ENCODE results near the gene LRRC36. TPM values are rescaled to one million over a fixed set of nuclear protein-coding genes. Genes with fewer than 3 reads are reported as not detected.

The LRRC36 gene
- total and polyA plus RNA-seq, 2 of the 13 experiments (the other 11 are each of a cell fraction or from before 2014, with no cell fraction given) = 0.12 to 0.15 TPM

DNA sequence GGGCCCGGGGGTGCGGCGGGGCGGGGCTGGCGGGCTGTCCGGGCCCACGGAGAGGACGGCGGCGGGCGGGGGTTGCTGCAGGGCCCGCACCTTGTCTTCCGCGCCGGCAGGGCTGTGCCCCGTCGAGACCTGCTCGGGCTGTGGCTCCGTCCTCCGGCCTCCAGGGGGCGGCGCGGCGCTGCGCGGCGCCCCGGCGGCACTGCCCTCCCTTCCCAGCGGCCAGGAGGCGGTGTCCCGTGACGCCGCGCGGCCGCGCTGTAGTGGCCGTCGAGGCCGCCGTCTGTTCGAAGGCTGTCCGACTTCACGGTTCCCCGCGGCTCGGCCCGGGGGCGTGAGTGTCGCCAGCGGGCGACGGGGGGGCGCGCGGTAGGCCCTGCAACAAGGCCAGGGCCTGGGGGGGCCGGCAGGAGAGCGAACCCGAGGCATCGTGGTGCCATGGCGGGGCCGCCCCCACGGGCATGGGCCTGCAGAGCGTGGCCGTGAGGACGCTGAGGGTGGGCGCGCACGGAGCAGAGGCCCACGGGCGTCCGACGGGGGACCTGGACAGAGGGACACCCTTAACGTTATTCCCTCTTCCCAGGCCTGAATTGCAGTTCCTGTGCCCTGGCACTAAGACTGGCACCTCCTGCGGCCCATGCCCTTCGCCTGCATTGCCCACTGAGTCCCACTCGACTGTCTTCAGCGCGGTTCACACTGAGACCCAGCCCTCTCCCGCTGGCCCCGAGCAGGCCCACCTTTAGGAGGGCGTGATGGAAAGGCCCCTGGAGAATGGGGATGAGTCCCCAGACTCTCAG, 47.1 kb upstream of the LRRC36 start, which contains the start of gene PLEKHG4 (continued):
- TF ChIP-seq HOMEZ (CRISPR knock-in tag; IDR thresholded peaks at IDR 0.05; ENCODE audit: low read depth) = no peak
- TF ChIP-seq NR2C2 (CRISPR knock-in tag; IDR thresholded peaks at IDR 0.05; ENCODE audit: borderline replicate concordance) = peak; percentile 64; the same call in 1 of the 2 replicates
- no peak for TF ChIP-seq ZFP36 (IDR thresholded peaks at IDR 0.05; ENCODE audit: borderline replicate concordance, low read depth, low read length, partially characterized antibody)
- TF ChIP-seq POLR2A (IDR thresholded peaks at IDR 0.05; ENCODE audit: insufficient read depth in 1 of 2, low read depth in 2 of 2, low read length in 2 of 2) = peak; percentile 40 to 77; a peak in 3 of 4 replicates
- 0 out of 2 replicates have a peak, but pooled peaks have one; percentile 49 for TF ChIP-seq IRF2 (CRISPR knock-in tag; IDR thresholded peaks at IDR 0.05)
- peak; percentile 53; the same call in 1 of the 2 replicates for TF ChIP-seq ZBTB7A (CRISPR knock-in tag; IDR thresholded peaks at IDR 0.05)
- no peak for TF ChIP-seq ZKSCAN5 (CRISPR knock-in tag; IDR thresholded peaks at IDR 0.05)
- 0 out of 2 replicates have a peak, but pooled peaks have one; percentile 24 for TF ChIP-seq TOE1 (CRISPR knock-in tag; IDR thresholded peaks at IDR 0.05)
- TF ChIP-seq, protein P1, sequence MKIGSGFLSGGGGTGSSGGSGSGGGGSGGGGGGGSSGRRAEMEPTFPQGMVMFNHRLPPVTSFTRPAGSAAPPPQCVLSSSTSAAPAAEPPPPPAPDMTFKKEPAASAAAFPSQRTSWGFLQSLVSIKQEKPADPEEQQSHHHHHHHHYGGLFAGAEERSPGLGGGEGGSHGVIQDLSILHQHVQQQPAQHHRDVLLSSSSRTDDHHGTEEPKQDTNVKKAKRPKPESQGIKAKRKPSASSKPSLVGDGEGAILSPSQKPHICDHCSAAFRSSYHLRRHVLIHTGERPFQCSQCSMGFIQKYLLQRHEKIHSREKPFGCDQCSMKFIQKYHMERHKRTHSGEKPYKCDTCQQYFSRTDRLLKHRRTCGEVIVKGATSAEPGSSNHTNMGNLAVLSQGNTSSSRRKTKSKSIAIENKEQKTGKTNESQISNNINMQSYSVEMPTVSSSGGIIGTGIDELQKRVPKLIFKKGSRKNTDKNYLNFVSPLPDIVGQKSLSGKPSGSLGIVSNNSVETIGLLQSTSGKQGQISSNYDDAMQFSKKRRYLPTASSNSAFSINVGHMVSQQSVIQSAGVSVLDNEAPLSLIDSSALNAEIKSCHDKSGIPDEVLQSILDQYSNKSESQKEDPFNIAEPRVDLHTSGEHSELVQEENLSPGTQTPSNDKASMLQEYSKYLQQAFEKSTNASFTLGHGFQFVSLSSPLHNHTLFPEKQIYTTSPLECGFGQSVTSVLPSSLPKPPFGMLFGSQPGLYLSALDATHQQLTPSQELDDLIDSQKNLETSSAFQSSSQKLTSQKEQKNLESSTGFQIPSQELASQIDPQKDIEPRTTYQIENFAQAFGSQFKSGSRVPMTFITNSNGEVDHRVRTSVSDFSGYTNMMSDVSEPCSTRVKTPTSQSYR (CRISPR knock-in tag; IDR thresholded peaks at IDR 0.05; ENCODE audit: borderline replicate concordance) = 0 out of 2 replicates have a peak, but pooled peaks have one; percentile 11
- no peak for TF ChIP-seq SATB2 (CRISPR knock-in tag; IDR thresholded peaks at IDR 0.05)
- TF ChIP-seq ISX (CRISPR knock-in tag; conservative IDR thresholded peaks at IDR 0.05) = no peak
- peak; percentile 61; the same call in 1 of the 2 replicates for TF ChIP-seq ZNF121 (CRISPR knock-in tag; IDR thresholded peaks at IDR 0.05)
- peak; percentile 74; the same call in 1 of the 2 replicates for TF ChIP-seq ZNF432 (CRISPR knock-in tag; IDR thresholded peaks at IDR 0.05; ENCODE audit: borderline replicate concordance)
- no peak for TF ChIP-seq ATM (IDR thresholded peaks at IDR 0.05; ENCODE audit: borderline replicate concordance)
- no peak for TF ChIP-seq ZSCAN9 (CRISPR knock-in tag; IDR thresholded peaks at IDR 0.05; ENCODE audit: borderline replicate concordance)
- peak; percentile 78 for TF ChIP-seq MXD3 (CRISPR knock-in tag; IDR thresholded peaks at IDR 0.05)
- peak; percentile 46; the same call in 1 of the 2 replicates for TF ChIP-seq ERF (CRISPR knock-in tag; IDR thresholded peaks at IDR 0.05)
- TF ChIP-seq RAD21 (CRISPR knock-in tag; IDR thresholded peaks at IDR 0.05) = peak; percentile 94
- peak; percentile 37; the same call in 1 of the 2 replicates for TF ChIP-seq NFKB2 (CRISPR knock-in tag; IDR thresholded peaks at IDR 0.05; ENCODE audit: borderline replicate concordance)
- TF ChIP-seq RBM39 (IDR thresholded peaks at IDR 0.05; ENCODE audit: low read depth, low read length, poor library complexity, severe bottlenecking) = peak; percentile 76
- peak; percentile 65; the same call in 1 of the 2 replicates for TF ChIP-seq ZBTB20 (CRISPR knock-in tag; IDR thresholded peaks at IDR 0.05; ENCODE audit: borderline replicate concordance, low read depth)
- no peak for TF ChIP-seq CHD4 (IDR thresholded peaks at IDR 0.05; ENCODE audit: borderline replicate concordance, low read length)
- TF ChIP-seq MED13 (CRISPR knock-in tag; IDR thresholded peaks at IDR 0.05) = peak; percentile 43; the same call in 1 of the 2 replicates
- 0 out of 4 replicates have a peak, but pooled peaks of 1 of the 2 experiments have one; percentile 46 for TF ChIP-seq ATF4 (CRISPR knock-in tag; IDR thresholded peaks at IDR 0.05)
- peak; percentile 65; the same call in 1 of the 2 replicates for TF ChIP-seq SIN3A (IDR thresholded peaks at IDR 0.05; ENCODE audit: borderline replicate concordance, low read depth, low read length)
